ENCODE data around the gene MYBPH. TPM values are rescaled to one million over a fixed set of nuclear protein-coding genes. Genes with fewer than 3 reads are reported as not detected.

The MYBPH gene
- total and polyA plus RNA-seq, 10 of the 15 experiments (the other 5 are each of a cell fraction or from before 2014, with no cell fraction given) = 0.06 to 0.10 TPM; not detected in 8

DNA sequence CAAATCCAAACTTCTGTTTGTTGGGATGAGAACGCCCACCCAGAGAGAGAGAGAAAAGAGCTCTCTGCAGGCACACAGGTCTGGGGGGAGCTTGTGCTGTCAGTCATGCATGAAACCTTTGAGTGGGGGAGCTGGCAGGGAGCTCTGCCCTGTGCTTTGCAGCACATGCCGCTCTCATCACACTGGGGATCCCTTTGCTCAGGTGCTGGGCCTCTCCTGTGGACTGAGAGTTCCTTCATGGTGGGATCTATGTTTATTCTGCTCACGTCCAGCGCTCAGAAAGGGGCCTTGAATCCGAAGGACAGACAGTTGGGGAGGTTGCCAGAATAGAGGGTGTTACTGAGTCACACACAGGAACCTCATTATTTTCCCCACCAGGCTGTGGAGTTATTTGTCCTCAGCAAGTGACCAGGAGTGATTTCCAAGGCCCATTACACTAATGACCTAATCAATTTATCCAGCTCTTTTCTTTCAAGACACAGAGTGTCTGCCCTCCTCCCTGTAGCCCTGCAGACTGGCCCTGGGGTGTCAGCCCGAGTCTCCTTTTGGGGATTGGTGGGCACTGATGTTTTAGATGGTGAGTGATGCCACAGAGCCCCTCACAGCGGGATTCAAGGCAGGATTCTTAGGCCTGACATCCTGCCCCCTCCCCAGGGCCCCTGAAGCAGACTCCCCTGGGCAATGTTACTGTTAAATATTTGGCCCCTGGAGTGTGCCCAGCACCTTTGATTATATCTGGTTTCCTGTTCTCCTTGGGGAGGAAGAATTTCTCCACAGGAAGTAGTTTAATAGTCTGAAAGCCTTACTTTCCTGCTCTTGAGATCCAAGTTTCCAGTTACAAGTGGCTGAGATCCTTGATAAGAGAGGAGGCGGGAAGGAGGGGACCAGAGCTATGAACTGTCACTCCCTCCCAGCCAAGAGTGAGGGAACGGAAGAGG is 22.3 kb downstream of the MYBPH start (continued):
- TF ChIP-seq, protein P1, sequence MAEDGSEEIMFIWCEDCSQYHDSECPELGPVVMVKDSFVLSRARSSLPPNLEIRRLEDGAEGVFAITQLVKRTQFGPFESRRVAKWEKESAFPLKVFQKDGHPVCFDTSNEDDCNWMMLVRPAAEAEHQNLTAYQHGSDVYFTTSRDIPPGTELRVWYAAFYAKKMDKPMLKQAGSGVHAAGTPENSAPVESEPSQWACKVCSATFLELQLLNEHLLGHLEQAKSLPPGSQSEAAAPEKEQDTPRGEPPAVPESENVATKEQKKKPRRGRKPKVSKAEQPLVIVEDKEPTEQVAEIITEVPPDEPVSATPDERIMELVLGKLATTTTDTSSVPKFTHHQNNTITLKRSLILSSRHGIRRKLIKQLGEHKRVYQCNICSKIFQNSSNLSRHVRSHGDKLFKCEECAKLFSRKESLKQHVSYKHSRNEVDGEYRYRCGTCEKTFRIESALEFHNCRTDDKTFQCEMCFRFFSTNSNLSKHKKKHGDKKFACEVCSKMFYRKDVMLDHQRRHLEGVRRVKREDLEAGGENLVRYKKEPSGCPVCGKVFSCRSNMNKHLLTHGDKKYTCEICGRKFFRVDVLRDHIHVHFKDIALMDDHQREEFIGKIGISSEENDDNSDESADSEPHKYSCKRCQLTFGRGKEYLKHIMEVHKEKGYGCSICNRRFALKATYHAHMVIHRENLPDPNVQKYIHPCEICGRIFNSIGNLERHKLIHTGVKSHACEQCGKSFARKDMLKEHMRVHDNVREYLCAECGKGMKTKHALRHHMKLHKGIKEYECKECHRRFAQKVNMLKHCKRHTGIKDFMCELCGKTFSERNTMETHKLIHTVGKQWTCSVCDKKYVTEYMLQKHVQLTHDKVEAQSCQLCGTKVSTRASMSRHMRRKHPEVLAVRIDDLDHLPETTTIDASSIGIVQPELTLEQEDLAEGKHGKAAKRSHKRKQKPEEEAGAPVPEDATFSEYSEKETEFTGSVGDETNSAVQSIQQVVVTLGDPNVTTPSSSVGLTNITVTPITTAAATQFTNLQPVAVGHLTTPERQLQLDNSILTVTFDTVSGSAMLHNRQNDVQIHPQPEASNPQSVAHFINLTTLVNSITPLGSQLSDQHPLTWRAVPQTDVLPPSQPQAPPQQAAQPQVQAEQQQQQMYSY (CRISPR knock-in tag; IDR thresholded peaks at IDR 0.05) = no peak

DNA sequence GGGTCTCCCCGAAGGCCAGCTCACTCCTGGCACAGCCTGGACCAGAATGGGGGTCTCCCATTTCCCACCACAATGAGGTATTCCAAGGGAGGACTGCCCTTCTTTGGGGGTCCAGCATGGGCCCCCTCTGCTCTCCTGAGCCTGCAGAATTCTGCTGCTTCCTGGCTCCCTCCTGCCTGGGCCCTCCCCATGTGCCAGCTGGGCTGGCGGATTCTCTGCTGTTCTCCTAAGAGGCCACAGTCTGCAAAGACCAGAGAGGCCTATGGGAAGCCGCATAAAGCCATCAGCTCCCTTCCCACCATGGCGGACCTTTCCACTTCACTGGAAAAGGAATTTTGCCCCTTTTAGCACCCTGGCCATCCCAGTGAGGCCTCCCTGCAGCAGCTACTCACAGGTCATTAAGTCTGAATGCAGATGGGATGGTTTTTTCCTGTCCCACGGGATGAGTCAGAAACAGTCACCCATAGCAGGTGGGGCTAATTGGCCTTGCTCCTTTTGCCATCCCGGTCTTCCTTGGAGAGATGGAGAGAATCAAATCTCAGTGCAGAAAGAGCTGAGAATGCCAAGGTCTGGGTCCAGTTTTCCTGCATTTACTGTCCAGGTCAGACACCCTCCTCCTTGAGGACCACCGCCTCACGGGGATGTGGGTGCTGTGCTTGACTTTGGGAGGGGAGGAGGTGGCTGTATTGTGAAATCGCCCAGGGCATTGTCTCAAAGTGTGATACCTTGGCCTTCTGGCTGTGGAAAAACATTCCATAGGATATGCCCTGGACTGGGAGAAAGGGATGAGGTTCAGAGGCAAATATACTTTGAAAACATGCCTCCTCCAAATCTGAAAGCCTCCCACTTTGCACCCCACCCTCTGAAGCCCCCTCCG is 23.2 kb downstream of the MYBPH start:
- POLR2A ChIA-PET = interaction anchor here (0.5 kb wide), 1 partner anchor 177 kb away, joined by 3 read pairs; no protein-coding TSS in a partner anchor
- intact Hi-C loops (cut with micrococcal nuclease; ENCODE audit: unreplicated experiment) = no loop called here
- Histone ChIP-seq H3K9me3 (replicated peaks; ENCODE audit: control insufficient read depth, insufficient read depth, low read length) (no peaks in the 10 kb centered on the region), H3K9ac (ENCODE audit: control insufficient read depth, insufficient read depth, low read length) (no peak overlapping the region), H3K27me3 (replicated peaks in 1 of 2; ENCODE audit: control insufficient read depth in 2 of 2, insufficient read depth in 2 of 2, low read length in 1 of 2) (peaks cover 0 to 3% of the 10 kb centered on the region in 2 experiments; a peak in 2 of 4 replicates), H2AFZ (ENCODE audit: control insufficient read depth, low read depth, low read length) (no peak overlapping the region), H3K27ac (ENCODE audit: control insufficient read depth, insufficient read depth) (no peak overlapping the region), H4K20me1 (ENCODE audit: control insufficient read depth, insufficient read depth) (no peaks in the 10 kb centered on the region), H3K36me3 (ENCODE audit: control insufficient read depth in 2 of 2, insufficient read depth in 2 of 2, low read length in 1 of 2) (no peaks in the 10 kb centered on the region), H3K4me2 (ENCODE audit: control insufficient read depth, insufficient read depth) (no peak overlapping the region), H3K4me3 (no peak overlapping the region), H3K4me1 (ENCODE audit: control insufficient read depth, insufficient read depth, low read length) (no peaks in the 10 kb centered on the region), H3K79me2 (ENCODE audit: control insufficient read depth, insufficient read depth, low read length) (no peaks in the 10 kb centered on the region)
- 11% methylated on average over 9 of the region's 10 CpGs for WGBS (ENCODE audit: insufficient coverage, insufficient replicate concordance, low lambda C conversion rate, missing lambda C conversion rate)
- TF ChIP-seq, protein P2, sequence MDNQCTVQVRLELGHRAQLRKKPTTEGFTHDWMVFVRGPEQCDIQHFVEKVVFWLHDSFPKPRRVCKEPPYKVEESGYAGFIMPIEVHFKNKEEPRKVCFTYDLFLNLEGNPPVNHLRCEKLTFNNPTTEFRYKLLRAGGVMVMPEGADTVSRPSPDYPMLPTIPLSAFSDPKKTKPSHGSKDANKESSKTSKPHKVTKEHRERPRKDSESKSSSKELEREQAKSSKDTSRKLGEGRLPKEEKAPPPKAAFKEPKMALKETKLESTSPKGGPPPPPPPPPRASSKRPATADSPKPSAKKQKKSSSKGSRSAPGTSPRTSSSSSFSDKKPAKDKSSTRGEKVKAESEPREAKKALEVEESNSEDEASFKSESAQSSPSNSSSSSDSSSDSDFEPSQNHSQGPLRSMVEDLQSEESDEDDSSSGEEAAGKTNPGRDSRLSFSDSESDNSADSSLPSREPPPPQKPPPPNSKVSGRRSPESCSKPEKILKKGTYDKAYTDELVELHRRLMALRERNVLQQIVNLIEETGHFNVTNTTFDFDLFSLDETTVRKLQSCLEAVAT (IDR thresholded peaks at IDR 0.05) = no peak
- no peak for TF ChIP-seq BACH1 (IDR thresholded peaks at IDR 0.05; ENCODE audit: borderline replicate concordance)
- TF ChIP-seq ZNF217 (IDR thresholded peaks at IDR 0.05) = no peak
- TF ChIP-seq TARDBP (IDR thresholded peaks at IDR 0.05; ENCODE audit: borderline replicate concordance) = no peak
- no peak for TF ChIP-seq YBX1 (IDR thresholded peaks at IDR 0.05)
- RAD21 ChIA-PET (ENCODE audit: unreplicated experiment) = no interaction called here
- BruUV-seq (replicated peaks) = no TSS peak
- DNase-seq (ENCODE audit: low read depth, low spot score) (no peak), FAIRE-seq (no peak), ATAC-seq (no peak)
- in situ Hi-C loops (cut with MboI) = no loop called here
- CTCF ChIA-PET = interaction anchor here (1.0 to 1.4 kb wide), 2 partner anchors 64 to 113 kb away, joined by 3 to 4 read pairs; no protein-coding TSS in a partner anchor
- SMC1A ChIA-PET (ENCODE audit: uncharacterized antibody, unreplicated experiment) = no interaction called here
